Kidney (tissue), 14 donors: ENCODE results near the gene ATG16L2. TPM values are rescaled to one million over a fixed set of nuclear protein-coding genes. Genes with fewer than 3 reads are reported as not detected.
A peak's percentile ranks its signal among the peaks of the same experiment; 100 is the strongest.

Experiments used
- DNase-seq, 5 donors: peaks; one replicate each; pipeline ENCODE4 v3.0.0-alpha.2; 2013 to 2020
- FAIRE-seq: peaks from 2 replicates; lab custom pipeline; 2012; peaks lifted over from hg19 to GRCh38; lab: Jason Lieb, UNC
- H3K27ac ChIP-seq, 2 donors: one replicate each; pipeline ENCODE4 v1.7.0; 2013; ENCODE audit warnings: low read depth in 2 of 2, low read length in 2 of 2, inconsistent platforms in 1 of 2
- H3K27me3 ChIP-seq: one replicate; pipeline ENCODE4 v1.7.1; 2013; ENCODE audit warnings: low read length, inconsistent platforms; ENCODE audit not compliant: control insufficient read depth, insufficient read depth
- H3K36me3 ChIP-seq, 3 donors: one replicate each; pipeline versions ENCODE4 v1.7.0 to v1.7.1; 2013; ENCODE audit warnings: low read length in 3 of 3, control low read depth in 1 of 3, inconsistent platforms in 1 of 3; ENCODE audit not compliant: insufficient read depth in 3 of 3, control insufficient read depth in 2 of 3
- H3K4me1 ChIP-seq, 3 donors: one replicate each; pipeline versions ENCODE4 v1.7.0 to v1.7.1; 2013; ENCODE audit warnings: low read length in 3 of 3, inconsistent platforms in 1 of 3, low read depth in 1 of 3; ENCODE audit not compliant: control insufficient read depth in 2 of 3, insufficient read depth in 2 of 3
- H3K4me3 ChIP-seq, 3 donors: one replicate each; pipeline versions ENCODE4 v1.7.0 to v1.8.1; 2013; ENCODE audit warnings: low read length in 3 of 3, control low read depth in 1 of 3, inconsistent platforms in 1 of 3
- H3K9ac ChIP-seq, 3 donors: one replicate each; pipeline versions ENCODE4 v1.7.0 to v1.7.1; 2013; ENCODE audit warnings: low read length in 3 of 3, control low read depth in 1 of 3, inconsistent platforms in 1 of 3
- H3K9me3 ChIP-seq, 3 donors: one replicate each; pipeline versions ENCODE4 v1.7.0 to v1.7.1; 2013; ENCODE audit warnings: low read length in 3 of 3, control low read depth in 1 of 3, inconsistent platforms in 1 of 3; ENCODE audit not compliant: control insufficient read depth in 2 of 3, insufficient read depth in 1 of 3
- CTCF ChIP-seq: IDR thresholded peaks from 3 replicates; pipeline ENCODE4 v1.5.1; 2012; ENCODE audit warnings: mild to moderate bottlenecking, moderate library complexity, borderline replicate concordance; ENCODE audit not compliant: insufficient read depth; ENCODE audit errors: extremely low read depth
- intact Hi-C: fragments of 100-400 bp; cut with DNase I; formaldehyde crosslinking; loops from one replicate; pipeline ENCODE4 v1.11.1; 2022
- polyA plus RNA-seq: library from polyadenylated mRNA; stranded (reverse); fragments of 350-450 nt; fragmentation: Illumina TruSeq; extraction: RNeasy Lipid Tissue Mini Kit (QIAGEN cat#74804); gene quantifications from one replicate; pipeline ENCODE4 v1.2.3, GENCODE V29; 2014; ENCODE audit warnings: low read depth, low replicate concordance; ENCODE audit not compliant: insufficient read depth
- total RNA-seq: library from RNA; stranded (reverse); fragmentation: NEBNext Ultra II Directional; extraction: Animal tissue kit (Norgen Biotek cat#: 25700); gene quantifications from one replicate; pipeline ENCODE4 v1.2.1, GENCODE V29; 2021
- donor health status: control.
- donor health status: control.
- donor health status: control.
- donor health status: control.
- donor health status: control.
- donor health status: DM: yes; HTN: yes; CAD: no.
- donor health status: Normal renal cell carcinoma (clear cell type).

The ATG16L2 gene
- total and polyA plus RNA-seq, 2 donors from 2014 or later = 16.1 to 38.6 TPM

GRCh38 chr11:72775288-72776110 lies 38.7 kb upstream of the ATG16L2 start:
- Histone ChIP-seq H3K9ac (no peak overlapping the region), H3K4me3 (no peak overlapping the region), H3K27ac (no peak overlapping the region), H3K4me1 (peaks cover 4 to 54% (median 27%) of the 10 kb centered on the region in 3 donors), H3K27me3 (no peaks in the 10 kb centered on the region), H3K9me3 (no peaks in the 10 kb centered on the region), H3K36me3 (no peaks in the 10 kb centered on the region)
- no peak for TF ChIP-seq CTCF
- DNase-seq (no peak), FAIRE-seq (no peak)
- intact Hi-C loops = no loop called here

DNA sequence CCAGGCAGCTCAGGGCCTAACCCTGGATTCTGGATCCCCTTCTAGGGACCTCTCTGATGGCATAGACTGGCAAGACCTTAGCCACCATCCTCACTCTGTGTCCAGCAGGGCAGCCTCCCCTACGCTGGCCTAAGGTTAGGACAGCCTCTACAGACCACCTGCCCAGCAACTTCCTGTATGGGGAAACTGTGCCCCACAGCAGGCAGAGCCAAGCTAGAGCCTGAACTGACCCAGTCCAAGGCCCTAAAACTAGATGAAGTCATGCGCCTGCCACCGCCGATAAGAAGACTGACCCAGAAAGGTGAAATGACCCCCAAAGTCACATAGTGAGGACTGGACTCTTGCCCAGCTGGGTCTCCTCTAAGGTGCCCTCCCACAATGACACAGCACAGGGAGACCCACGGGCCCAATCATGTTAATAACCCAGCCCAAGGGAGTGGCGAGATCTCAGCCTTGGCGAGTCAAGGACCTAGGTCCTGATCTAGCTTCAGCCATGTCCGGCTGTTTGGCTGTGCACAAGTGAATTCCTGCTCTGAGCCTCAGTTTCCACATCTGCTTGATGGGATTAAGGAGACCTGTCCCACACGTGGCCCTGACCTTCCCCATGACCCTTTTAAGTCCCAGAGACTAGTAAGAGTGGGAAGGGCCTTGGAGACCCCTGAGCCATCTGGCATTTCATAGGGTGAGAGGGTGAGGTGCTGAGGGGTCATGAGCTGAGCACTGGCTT lies 37.9 kb upstream of the ATG16L2 start:
- DNase-seq (no peak), FAIRE-seq (no peak)
- no peaks in the 10 kb centered on the region for H3K27me3 ChIP-seq
- no peaks in the 10 kb centered on the region for H3K36me3 ChIP-seq
- no peaks in the 10 kb centered on the region for H3K9me3 ChIP-seq
- peak overlapping the region; percentile 8 to 61 for H3K27ac ChIP-seq
- no peak overlapping the region for H3K4me3 ChIP-seq
- H3K9ac ChIP-seq = no peak overlapping the region
- intact Hi-C loops = no loop called here
- peaks cover 4 to 60% (median 30%) of the 10 kb centered on the region in 3 donors for H3K4me1 ChIP-seq
- no peak for TF ChIP-seq CTCF

GRCh38 chr11:72776844-72777754 lies 37.1 kb upstream of the ATG16L2 start:
- Histone ChIP-seq H3K27ac (peak overlapping the region; percentile 48 to 61), H3K9me3 (no peaks in the 10 kb centered on the region), H3K4me3 (no peak overlapping the region), H3K4me1 (peaks cover 4 to 62% (median 30%) of the 10 kb centered on the region in 3 donors), H3K27me3 (no peaks in the 10 kb centered on the region), H3K36me3 (no peaks in the 10 kb centered on the region), H3K9ac (peak overlapping the region in 1 of 3 donors; percentile 22)
- no peak for FAIRE-seq
- intact Hi-C loops = no loop called here
- TF ChIP-seq CTCF = no peak
- DNase-seq = no peak
